ENCODE data around the gene NELL2. TPM values are rescaled to one million over a fixed set of nuclear protein-coding genes. Genes with fewer than 3 reads are reported as not detected.
"Not testable (repeated sequence)": the region's sequence is repeated elsewhere in the genome, so short reads cannot be mapped to it uniquely, and the experiment has no call there.

Gene NELL2
- polyA plus RNA-seq, 3 donors = 0.26 to 2.7 (median 0.97) TPM

DNA sequence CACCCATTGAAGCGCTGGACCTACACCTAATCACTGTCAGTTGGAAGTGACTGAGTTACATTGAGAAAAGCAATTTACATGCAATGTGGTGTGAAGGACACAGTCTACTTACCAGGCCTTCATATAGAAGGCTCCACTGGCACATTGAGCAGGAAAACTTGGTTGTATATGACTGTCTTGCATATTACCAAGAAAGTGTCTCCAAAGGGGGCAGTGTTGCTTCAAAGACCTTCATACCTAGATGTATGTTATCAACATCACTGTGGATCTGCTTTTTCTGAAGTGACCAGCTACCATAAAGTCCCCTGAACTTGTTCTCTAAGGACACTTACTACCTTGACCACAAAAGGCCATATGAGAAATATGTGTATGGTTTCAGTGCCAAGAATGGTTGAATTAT is 64.1 kb downstream of the NELL2 start:
- 94 to 100% (median 100%) methylated on average over 1 of the region's 1 CpG for WGBS, 3 donors
- H3K27ac ChIP-seq (ENCODE audit: low read depth, low read length) = no peak overlapping the region

- no peak overlapping the region for H3K27ac ChIP-seq (ENCODE audit: low read depth, low read length)
Observed at GRCh38 chr12:44804068-44804467, 72.0 kb downstream of the NELL2 start.

GRCh38 chr12:44795970-44796369 is 80.1 kb downstream of the NELL2 start:
- no peak overlapping the region for H3K27ac ChIP-seq (ENCODE audit: low read depth, low read length)

- no peak overlapping the region for H3K27ac ChIP-seq (ENCODE audit: low read depth, low read length)
- 75 to 80% (median 78%) methylated on average over 4 of the region's 4 CpGs for WGBS, 3 donors
Observed at GRCh38 chr12:44788731-44789130, 87.4 kb downstream of the NELL2 start.

- 78 to 83% (median 81%) methylated on average over 2 of the region's 2 CpGs for WGBS, 3 donors
- no peak overlapping the region for H3K27ac ChIP-seq (ENCODE audit: low read depth, low read length)
Observed at GRCh38 chr12:44780221-44780790, 95.8 kb downstream of the NELL2 start.

GRCh38 chr12:44779766-44780165 is 96.3 kb downstream of the NELL2 start:
- H3K27ac ChIP-seq (ENCODE audit: low read depth, low read length) = no peak overlapping the region
- 80 to 91% (median 89%) methylated on average over 6 of the region's 6 CpGs for WGBS, 3 donors

- H3K27ac ChIP-seq (ENCODE audit: low read depth, low read length) = no peak overlapping the region
- WGBS, 3 donors = 69 to 88% (median 83%) methylated on average over 1 of the region's 1 CpG
Observed at GRCh38 chr12:44778863-44779262, 97.3 kb downstream of the NELL2 start.

GRCh38 chr12:44777044-44777443 is 99.1 kb downstream of the NELL2 start:
- WGBS, 3 donors = 84 to 92% (median 89%) methylated on average over 1 of the region's 1 CpG
- H3K27ac ChIP-seq (ENCODE audit: low read depth, low read length) = no peak overlapping the region

DNA sequence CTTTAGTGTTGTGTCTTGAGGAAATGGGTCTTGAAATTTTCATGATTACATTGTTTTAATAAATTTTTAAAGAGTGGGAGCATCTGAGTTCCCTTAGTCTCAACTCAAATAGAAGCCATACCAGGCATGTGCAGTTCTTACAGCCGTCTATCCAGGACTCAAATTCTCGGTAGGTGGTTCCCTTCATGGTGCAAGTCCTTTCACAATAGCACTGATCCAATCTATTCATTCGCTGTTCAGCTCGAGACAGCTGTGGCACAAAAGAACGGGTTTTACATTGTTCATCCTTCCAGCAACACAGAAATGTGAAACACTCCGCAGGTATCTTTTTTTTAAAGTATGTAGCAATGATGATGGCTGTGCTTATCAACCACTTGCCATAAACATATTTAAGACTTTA is 100.2 kb downstream of the NELL2 start:
- no peak overlapping the region for H3K27ac ChIP-seq (ENCODE audit: low read depth, low read length)
- 69 to 90% (median 87%) methylated on average over 6 of the region's 6 CpGs for WGBS, 3 donors

GRCh38 chr12:44774815-44775411 is 101.2 kb downstream of the NELL2 start:
- WGBS, 3 donors = 68 to 73% (median 71%) methylated on average over 11 of the region's 11 CpGs
- H3K27ac ChIP-seq (ENCODE audit: low read depth, low read length) = no peak overlapping the region

GRCh38 chr12:44771485-44772021 is 104.6 kb downstream of the NELL2 start:
- no peak overlapping the region for H3K27ac ChIP-seq (ENCODE audit: low read depth, low read length)
- WGBS, 3 donors = 52 to 86% (median 76%) methylated on average over 8 of the region's 8 CpGs

DNA sequence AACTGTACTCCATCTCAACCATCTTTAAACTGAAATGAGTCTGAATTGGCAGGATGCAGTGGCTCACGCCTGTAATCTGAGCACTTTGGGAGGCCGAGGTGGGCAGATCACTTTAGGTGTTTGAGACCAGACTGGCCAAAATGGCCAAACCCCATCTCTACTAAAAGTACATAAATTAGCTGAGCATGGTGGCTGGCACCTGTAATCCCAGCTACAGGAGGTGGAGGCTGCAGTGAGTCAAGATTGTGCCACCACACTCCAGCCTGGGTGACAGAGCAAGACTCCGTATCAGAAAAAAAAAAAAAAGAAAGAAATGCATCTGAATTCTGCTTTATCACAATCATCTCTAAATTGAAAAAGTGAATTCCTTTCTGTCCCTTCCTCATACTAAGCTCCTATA is 110.3 kb downstream of the NELL2 start:
- 73 to 96% (median 84%) methylated on average over 3 of the region's 3 CpGs for WGBS, 3 donors
- H3K27ac ChIP-seq (ENCODE audit: low read depth, low read length) = no peak overlapping the region

DNA sequence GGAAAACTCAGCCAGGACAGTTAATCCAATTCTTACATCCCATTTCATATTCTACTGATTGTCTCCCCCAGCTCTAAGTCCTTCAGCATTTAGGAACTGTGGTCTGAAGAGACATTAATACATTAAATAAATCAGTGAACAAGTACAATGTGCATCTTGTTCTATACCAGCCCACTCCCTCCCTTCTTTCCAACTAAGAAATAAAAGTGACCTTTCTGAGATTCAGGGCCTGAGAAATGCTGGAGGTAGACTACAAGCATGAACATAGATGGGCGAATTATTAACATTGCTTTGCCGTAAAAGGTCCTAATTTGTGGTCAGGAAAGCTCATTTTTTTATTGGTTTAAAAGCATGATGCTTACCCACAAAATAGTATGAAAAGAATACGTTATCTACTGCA is 113.1 kb downstream of the NELL2 start:
- 68 to 79% (median 73%) methylated on average over 3 of the region's 3 CpGs for WGBS, 3 donors
- H3K27ac ChIP-seq (ENCODE audit: low read depth, low read length) = no peak overlapping the region

DNA sequence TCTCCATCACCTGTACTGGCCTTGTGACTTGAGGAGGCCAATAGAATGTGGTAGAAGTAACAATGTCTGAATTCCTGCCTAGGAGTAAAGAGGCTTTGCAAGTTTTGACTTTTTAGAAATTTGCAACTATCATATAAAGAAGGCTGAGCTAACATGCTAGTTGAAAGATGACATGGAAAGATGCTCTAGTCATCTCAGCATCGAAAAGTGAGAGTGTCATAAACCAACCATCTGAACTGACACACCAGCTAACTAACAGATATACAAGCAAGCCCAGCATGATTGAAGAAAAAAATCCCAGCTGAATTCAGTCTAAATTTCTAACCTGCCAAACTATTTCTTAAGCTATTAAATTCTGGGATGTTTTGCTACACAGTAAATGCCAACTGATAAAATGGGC is 116.8 kb downstream of the NELL2 start:
- 86 to 93% (median 92%) methylated on average over 1 of the region's 1 CpG for WGBS, 3 donors
- no peak overlapping the region for H3K27ac ChIP-seq (ENCODE audit: low read depth, low read length)

GRCh38 chr12:44750468-44750867 is 125.6 kb downstream of the NELL2 start:
- 41 to 90% (median 81%) methylated on average over 3 of the region's 3 CpGs for WGBS, 3 donors
- H3K27ac ChIP-seq (ENCODE audit: low read depth, low read length) = no peak overlapping the region

DNA sequence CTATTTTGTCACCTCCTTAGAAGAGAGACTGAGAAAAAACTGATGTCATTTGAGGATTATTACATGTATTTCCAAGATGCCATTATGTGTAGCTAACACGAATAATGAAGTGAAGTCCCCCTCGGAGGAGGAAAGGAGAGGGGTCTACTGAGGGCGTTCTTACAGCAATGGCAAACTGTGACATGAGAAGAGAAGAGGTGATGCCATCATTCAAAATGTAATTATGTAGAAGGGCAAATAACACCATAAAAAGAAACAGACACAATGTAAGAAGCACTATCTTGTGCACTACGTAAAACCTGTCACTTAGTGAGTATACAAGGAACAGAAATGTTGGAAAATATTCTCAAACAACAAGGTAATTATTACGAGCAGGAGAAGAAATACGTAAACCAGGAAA is 126.5 kb downstream of the NELL2 start:
- H3K27ac ChIP-seq (ENCODE audit: low read depth, low read length) = no peak overlapping the region
- WGBS, 3 donors = 77 to 87% (median 85%) methylated on average over 6 of the region's 6 CpGs

DNA sequence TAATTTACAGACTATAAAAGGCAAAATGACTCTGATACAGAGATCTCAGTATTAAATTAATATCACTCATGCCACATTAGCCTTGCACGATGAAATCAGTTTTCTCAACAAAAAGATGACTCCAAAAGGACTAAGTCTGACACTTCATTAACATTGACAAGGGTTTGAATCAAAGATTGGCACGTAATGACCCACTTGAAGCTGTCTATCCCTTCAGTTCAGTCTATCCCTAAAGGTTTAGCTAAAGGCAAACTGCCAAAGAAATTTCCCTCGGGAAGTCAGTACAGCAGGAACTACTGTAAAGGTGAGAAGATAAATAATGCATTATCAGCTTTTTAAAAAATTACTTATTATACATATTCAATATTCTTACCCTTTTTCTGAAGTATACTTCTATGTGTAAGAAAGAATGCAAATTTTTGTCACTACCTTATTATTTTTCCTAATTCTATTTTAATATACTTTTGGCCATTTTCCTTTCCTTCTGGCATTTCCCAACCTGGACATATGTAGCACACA is 127.1 kb downstream of the NELL2 start:
- H3K27ac ChIP-seq (ENCODE audit: low read depth, low read length) = no peak overlapping the region
- 56 to 75% (median 75%) methylated on average over 3 of the region's 3 CpGs for WGBS, 3 donors

GRCh38 chr12:44741292-44741980 is 134.7 kb downstream of the NELL2 start:
- 91 to 94% (median 94%) methylated on average over 16 of the region's 17 CpGs for WGBS, 3 donors

GRCh38 chr12:44738051-44738450 is 138.1 kb downstream of the NELL2 start:
- WGBS, 3 donors = 58 to 76% (median 59%) methylated on average over 1 of the region's 1 CpG

More at GRCh38 chr12:44741292-44741980, 134.7 kb downstream of the NELL2 start:
- not testable (repeated sequence) for H3K27ac ChIP-seq (ENCODE audit: low read depth, low read length)

More at GRCh38 chr12:44738051-44738450, 138.1 kb downstream of the NELL2 start:
- no peak overlapping the region for H3K27ac ChIP-seq (ENCODE audit: low read depth, low read length)
